Left ventricle myocardium superior (tissue), 1 donor: ENCODE results near the gene ADGRF4. TPM values are rescaled to one million over a fixed set of nuclear protein-coding genes. Genes with fewer than 3 reads are reported as not detected.
"Not testable (repeated sequence)": the region's sequence is repeated elsewhere in the genome, so short reads cannot be mapped to it uniquely, and the experiment has no call there.

Experiments used
- ATAC-seq: fragments of 200-7000 bp; cut with Tn5 transposase; one replicate; pipeline ENCODE4 v1.9.1; 2020; ENCODE audit warnings: mild to moderate bottlenecking, moderate library complexity
- DNase-seq: peaks from one replicate; pipeline ENCODE4 v3.0.0-alpha.2; 2020
- intact Hi-C: fragments of 100-400 bp; cut with micrococcal nuclease; formaldehyde crosslinking; loops from one replicate; pipeline ENCODE4 v1.11.0; 2022
- total RNA-seq: library from RNA; stranded (reverse); fragmentation: NEBNext Ultra II Directional; extraction: Animal tissue kit (Norgen Biotek cat#: 25700); gene quantifications from one replicate; pipeline ENCODE4 v1.2.1, GENCODE V29; 2021
- donor health status: DM: no; HTN: yes; CAD: no; lungs with severe emphysema.

Gene ADGRF4
- total RNA-seq, 1 donor from 2014 or later, result not detected

GRCh38 chr6:47729019-47729418, 30.6 kb downstream of the ADGRF4 start:
- ATAC-seq (peak; percentile 12), DNase-seq (no peak)
- intact Hi-C loops, result no loop called here

- ATAC-seq (peak; percentile 73), DNase-seq (peak; percentile 33)
- intact Hi-C loops, result no loop called here
Measured at GRCh38 chr6:47729457-47729856, 31.1 kb downstream of the ADGRF4 start.

DNA sequence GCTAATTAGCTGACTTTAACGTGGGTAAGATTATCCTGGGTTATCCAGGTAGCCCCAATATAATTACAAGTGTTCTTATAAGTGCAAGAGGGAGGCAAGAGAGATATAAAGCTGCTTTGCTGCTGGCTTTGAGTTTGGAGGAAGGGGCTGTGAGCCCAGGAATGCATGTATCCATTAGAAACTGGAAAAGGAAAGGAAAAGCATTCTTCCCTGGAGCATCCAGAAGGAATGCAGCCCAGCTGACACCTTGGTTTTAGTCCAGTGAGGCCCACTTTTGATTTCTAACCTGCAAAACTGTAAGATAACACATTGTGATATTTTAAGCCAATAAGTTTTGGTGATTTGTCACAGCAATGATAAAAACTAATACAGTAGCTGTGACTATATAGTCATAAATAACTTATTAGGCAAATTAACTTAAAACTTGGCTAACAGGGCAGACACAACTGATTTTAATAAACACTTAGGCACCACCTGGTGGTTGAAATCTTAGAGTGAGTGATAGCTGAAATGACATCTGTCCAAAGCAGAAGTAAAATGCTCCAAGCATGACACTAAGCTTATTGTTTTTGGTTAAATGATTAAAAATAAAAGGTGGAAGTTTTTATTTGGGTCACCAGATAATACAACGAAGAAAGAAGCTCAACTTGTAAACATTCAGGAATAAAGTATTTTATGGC, 35.6 kb downstream of the ADGRF4 start:
- intact Hi-C loops, result loop anchor here (5.0 kb wide), 1 partner anchor 102 kb away; no protein-coding TSS in a partner anchor
- DNase-seq, result no peak
- ATAC-seq, result no peak

DNA sequence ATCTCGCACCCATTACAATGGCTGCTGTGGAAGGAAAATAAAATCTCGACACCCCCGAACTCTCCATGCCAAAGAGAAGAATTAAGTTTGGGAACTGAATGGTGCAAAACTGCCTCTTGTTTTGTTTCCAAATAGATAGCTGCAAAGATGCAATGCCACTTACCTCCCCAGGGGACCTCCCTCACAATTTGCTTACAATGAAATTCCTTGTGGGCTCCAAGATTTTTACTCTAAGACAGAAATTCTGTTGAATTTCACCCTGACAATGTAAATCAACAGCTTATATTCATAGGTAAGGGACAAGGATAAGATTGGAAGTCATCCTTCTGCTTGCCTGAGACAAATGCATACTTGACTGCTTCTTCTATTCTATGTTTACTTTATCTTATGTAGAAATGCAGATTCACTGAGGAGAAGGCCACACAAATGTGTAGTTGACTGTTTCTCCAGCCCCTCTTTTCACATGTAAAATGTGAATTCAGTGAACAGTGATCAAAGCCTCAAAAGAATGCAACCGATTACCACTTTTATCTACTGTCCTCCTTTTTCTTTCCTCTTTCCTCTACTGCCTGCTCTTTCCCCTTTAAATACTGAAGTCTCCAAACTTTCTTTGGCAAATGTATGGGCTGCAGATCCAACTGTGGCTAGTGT, 36.6 kb downstream of the ADGRF4 start:
- no peak for ATAC-seq
- no peak for DNase-seq
- intact Hi-C loops, result loop anchor here (5.0 kb wide), 1 partner anchor 103 kb away; no protein-coding TSS in a partner anchor

- no peak for ATAC-seq
- no peak for DNase-seq
- intact Hi-C loops, result no loop called here
Measured at GRCh38 chr6:47736083-47736700, 37.8 kb downstream of the ADGRF4 start.

- intact Hi-C loops, result no loop called here
- peak; percentile 75 for ATAC-seq
- no peak for DNase-seq
Measured at GRCh38 chr6:47737406-47737805, 39.0 kb downstream of the ADGRF4 start.

- no peak for DNase-seq
- ATAC-seq, result no peak
- intact Hi-C loops, result no loop called here
Measured at GRCh38 chr6:47740714-47741113, 42.3 kb downstream of the ADGRF4 start.

DNA sequence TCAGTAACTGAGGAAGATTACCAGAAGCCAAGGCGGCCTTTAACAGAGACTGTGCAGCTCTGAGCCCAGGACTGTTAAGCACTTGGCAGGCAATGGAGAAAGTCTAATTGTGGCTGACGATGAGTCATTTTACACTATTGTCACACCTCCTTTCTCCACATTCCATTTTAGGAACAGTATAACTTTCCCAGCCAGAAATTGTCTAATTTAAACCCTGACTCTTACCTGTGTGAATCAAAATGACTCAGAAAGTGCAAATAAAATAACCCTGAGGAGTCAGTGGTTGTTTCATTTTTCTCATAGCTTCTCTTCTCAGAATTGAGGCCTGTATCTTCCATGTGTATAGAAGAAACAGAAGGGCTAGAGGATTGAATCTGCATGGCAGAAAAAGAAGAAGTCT, 43.4 kb downstream of the ADGRF4 start:
- DNase-seq (no peak), ATAC-seq (peak; percentile 98)
- intact Hi-C loops, result no loop called here

GRCh38 chr6:47743744-47744143, 45.4 kb downstream of the ADGRF4 start:
- intact Hi-C loops, result no loop called here
- DNase-seq, result no peak
- no peak for ATAC-seq

DNA sequence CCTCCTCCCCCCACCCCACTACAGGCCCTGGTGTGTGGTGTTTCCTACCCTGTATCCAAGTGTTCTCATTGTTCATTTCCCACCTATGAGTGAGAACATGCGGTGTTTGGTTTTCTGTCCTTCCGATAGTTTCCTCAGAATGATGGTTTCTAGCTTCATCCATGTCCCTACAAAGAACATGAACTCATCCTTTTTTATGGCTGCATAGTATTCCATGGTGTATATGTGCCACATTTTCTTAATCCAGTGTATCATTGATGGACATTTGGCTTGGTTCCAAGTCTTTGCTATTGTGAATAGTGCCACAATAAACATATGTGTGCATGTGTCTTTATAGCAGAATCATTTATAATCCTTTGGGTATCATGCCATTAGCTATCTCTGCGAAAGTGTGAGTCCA, 46.9 kb downstream of the ADGRF4 start:
- DNase-seq, intact Hi-C loops, ATAC-seq: not testable (repeated sequence)

DNA sequence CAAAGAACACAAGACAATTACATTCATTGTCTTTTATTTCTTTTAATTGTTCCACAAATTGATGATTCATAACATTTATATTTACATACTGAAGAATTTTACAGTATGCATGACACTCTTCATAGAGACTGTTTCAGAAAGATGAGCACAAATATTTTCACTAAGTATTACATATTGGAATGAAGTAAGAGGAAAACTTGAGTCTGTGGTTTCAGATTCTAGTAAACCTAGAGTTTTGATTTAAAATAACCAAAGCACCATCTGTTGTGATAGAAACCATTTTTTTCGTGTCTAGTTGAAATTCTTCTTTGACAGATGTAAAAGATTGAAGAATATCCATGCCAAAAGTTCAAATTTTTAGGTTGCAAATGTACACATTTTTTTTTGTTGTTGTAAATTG, 51.4 kb downstream of the ADGRF4 start:
- no peak for ATAC-seq
- DNase-seq, result no peak
- intact Hi-C loops, result no loop called here

- no peak for ATAC-seq
- no peak for DNase-seq
- intact Hi-C loops, result no loop called here
Measured at GRCh38 chr6:47752801-47753200, 54.4 kb downstream of the ADGRF4 start.

GRCh38 chr6:47759364-47759763, 61.0 kb downstream of the ADGRF4 start:
- DNase-seq, result no peak
- intact Hi-C loops, result no loop called here
- no peak for ATAC-seq

- intact Hi-C loops, result no loop called here
- DNase-seq, result no peak
- no peak for ATAC-seq
Measured at GRCh38 chr6:47762502-47762901, 64.1 kb downstream of the ADGRF4 start.

DNA sequence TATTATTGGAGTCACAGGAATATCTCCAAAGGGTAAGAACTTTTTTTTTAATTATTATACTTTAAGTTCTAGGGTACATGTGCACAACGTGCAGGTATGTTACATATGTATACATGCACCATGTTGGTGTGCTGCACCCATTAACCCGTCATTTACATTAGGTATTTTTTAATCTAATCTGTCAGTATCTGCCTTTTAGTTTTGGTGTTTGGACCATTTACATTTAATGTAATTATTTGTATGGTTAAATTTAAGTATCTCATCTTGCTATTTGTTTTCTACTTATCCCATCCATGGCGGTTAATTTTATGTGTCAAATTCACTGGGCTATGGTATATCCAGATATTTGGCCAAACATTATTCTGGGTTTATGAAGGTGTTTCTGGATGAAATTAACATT, 68.1 kb downstream of the ADGRF4 start:
- intact Hi-C loops, result no loop called here
- DNase-seq (no peak), ATAC-seq (no peak)

DNA sequence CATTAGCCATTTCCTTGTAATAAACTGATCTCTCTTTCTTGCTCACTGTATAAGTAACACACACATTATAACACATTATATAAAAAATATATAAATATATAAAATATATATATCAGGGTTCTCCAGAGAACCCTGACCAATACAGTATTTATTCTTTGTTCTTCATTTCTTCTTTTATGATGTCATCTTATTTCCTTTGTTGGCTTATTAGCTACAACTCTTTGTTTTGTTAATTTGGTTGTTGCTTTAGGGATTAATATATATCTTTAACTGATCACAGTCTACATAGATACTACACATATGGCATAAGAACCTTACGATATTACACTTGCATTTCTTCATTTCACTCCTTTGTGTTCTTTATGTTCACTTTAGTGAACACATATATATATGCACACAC, 68.7 kb downstream of the ADGRF4 start:
- ATAC-seq (no peak), DNase-seq (no peak)
- intact Hi-C loops, result no loop called here

DNA sequence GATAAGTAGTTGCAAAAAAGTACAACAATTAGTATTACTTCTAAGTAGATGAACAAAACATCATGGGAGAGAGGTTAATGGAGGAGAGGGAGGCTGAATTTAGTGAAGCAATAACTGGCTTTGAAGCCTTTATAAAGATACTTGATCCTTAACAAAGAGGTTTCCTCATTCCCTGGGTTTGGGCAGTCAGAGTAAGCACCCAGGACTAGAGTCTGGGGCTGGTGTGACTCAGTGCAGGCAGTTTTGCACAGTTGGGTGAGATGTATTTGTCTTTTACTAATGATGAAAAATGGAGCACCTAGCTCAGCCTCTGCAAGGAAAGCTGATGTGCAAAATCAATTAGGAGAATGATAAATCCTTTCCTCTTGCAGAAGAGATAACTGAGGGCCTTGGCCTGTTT, 71.6 kb downstream of the ADGRF4 start:
- no peak for DNase-seq
- no peak for ATAC-seq
- intact Hi-C loops, result no loop called here
